ENCODE measurements around the gene VCAN.

- TF ChIP-seq POLR2AphosphoS5 (IDR thresholded peaks at IDR 0.05; ENCODE audit: low read depth, low read length) (no peak), SIN3A (IDR thresholded peaks at IDR 0.05; ENCODE audit: borderline replicate concordance, insufficient read depth, low read length) (no peak), TAF1 (IDR thresholded peaks at IDR 0.05; ENCODE audit: borderline replicate concordance, insufficient read depth, low read length) (no peak), FOXP2 (optimal IDR thresholded peaks at IDR 0.05; ENCODE audit: borderline replicate concordance, extremely low read depth, extremely low read length, insufficient read depth) (no peak)
- TF ChIP-seq, protein P1, sequence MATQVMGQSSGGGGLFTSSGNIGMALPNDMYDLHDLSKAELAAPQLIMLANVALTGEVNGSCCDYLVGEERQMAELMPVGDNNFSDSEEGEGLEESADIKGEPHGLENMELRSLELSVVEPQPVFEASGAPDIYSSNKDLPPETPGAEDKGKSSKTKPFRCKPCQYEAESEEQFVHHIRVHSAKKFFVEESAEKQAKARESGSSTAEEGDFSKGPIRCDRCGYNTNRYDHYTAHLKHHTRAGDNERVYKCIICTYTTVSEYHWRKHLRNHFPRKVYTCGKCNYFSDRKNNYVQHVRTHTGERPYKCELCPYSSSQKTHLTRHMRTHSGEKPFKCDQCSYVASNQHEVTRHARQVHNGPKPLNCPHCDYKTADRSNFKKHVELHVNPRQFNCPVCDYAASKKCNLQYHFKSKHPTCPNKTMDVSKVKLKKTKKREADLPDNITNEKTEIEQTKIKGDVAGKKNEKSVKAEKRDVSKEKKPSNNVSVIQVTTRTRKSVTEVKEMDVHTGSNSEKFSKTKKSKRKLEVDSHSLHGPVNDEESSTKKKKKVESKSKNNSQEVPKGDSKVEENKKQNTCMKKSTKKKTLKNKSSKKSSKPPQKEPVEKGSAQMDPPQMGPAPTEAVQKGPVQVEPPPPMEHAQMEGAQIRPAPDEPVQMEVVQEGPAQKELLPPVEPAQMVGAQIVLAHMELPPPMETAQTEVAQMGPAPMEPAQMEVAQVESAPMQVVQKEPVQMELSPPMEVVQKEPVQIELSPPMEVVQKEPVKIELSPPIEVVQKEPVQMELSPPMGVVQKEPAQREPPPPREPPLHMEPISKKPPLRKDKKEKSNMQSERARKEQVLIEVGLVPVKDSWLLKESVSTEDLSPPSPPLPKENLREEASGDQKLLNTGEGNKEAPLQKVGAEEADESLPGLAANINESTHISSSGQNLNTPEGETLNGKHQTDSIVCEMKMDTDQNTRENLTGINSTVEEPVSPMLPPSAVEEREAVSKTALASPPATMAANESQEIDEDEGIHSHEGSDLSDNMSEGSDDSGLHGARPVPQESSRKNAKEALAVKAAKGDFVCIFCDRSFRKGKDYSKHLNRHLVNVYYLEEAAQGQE (IDR thresholded peaks at IDR 0.05; ENCODE audit: insufficient read depth in 1 of 2, low read depth in 2 of 2, low read length in 2 of 2), result no peak
Observed at GRCh38 chr5:83614841-83615240, 143.3 kb downstream of the VCAN start.
